Activated CD8-positive, alpha-beta memory T cell treated with anti-CD3 and anti-CD28 coated beads, Interleukin-2, amount 50 U/mL, for 48 hours (primary cell): Measurements from ENCODE around the gene MID1.

ENCODE experiments used
- DNase-seq: peaks from one replicate; pipeline ENCODE4 v3.0.0-alpha.2; 2020

MID1 gene

GRCh38 chrX:10525381-10526120 lies 94.8 kb downstream of the MID1 start:
- DNase-seq = no peak

GRCh38 chrX:10524578-10524977 lies 95.8 kb downstream of the MID1 start:
- DNase-seq = no peak

GRCh38 chrX:10519761-10520160 lies 100.6 kb downstream of the MID1 start:
- no peak for DNase-seq

- no peak for DNase-seq
Measured at GRCh38 chrX:10519278-10519677, 101.1 kb downstream of the MID1 start.

- no peak for DNase-seq
Measured at GRCh38 chrX:10518073-10518472, 102.3 kb downstream of the MID1 start.

GRCh38 chrX:10516781-10517322 lies 103.5 kb downstream of the MID1 start:
- no peak for DNase-seq

- DNase-seq = no peak
Measured at GRCh38 chrX:10514891-10515290, 105.5 kb downstream of the MID1 start.

- no peak for DNase-seq
Measured at GRCh38 chrX:10513974-10514373, 106.4 kb downstream of the MID1 start.

- DNase-seq = no peak
Measured at GRCh38 chrX:10512741-10513140, 107.6 kb downstream of the MID1 start.

GRCh38 chrX:10512258-10512657 lies 108.1 kb downstream of the MID1 start:
- DNase-seq = no peak

- DNase-seq = no peak
Measured at GRCh38 chrX:10509397-10509796, 111.0 kb downstream of the MID1 start.

GRCh38 chrX:10508891-10509290 lies 111.5 kb downstream of the MID1 start:
- DNase-seq = no peak

- no peak for DNase-seq
Measured at GRCh38 chrX:10507876-10508275, 112.5 kb downstream of the MID1 start.

- DNase-seq = no peak
Measured at GRCh38 chrX:10507181-10507580, 113.2 kb downstream of the MID1 start.

- DNase-seq = no peak
Measured at GRCh38 chrX:10506781-10507180, 113.6 kb downstream of the MID1 start.

GRCh38 chrX:10505726-10506125 lies 114.7 kb downstream of the MID1 start:
- no peak for DNase-seq

GRCh38 chrX:10502961-10503360 lies 117.4 kb downstream of the MID1 start:
- DNase-seq = no peak

- no peak for DNase-seq
Measured at GRCh38 chrX:10501611-10502010, 118.8 kb downstream of the MID1 start.

GRCh38 chrX:10496345-10496965 lies 123.9 kb downstream of the MID1 start:
- DNase-seq = no peak

GRCh38 chrX:10495677-10496076 lies 124.7 kb downstream of the MID1 start:
- no peak for DNase-seq

GRCh38 chrX:10492250-10492649 lies 128.1 kb downstream of the MID1 start:
- no peak for DNase-seq

GRCh38 chrX:10486373-10486772 lies 134.0 kb downstream of the MID1 start:
- DNase-seq = no peak

- no peak for DNase-seq
Measured at GRCh38 chrX:10485326-10485725, 135.1 kb downstream of the MID1 start.

GRCh38 chrX:10484683-10485247 lies 135.6 kb downstream of the MID1 start:
- DNase-seq = no peak
